Kidney glomerular epithelial cell (primary cell): ENCODE results near the gene NSMCE1.
"Not testable (repeated sequence)": the region's sequence is repeated elsewhere in the genome, so short reads cannot be mapped to it uniquely, and the experiment has no call there.

Experiments used
- DNase-seq: peaks from one replicate; lab custom pipeline; 2025; lab: John Stamatoyannopoulos, UW

The NSMCE1 gene

GRCh38 chr16:27269300-27270150 is 953 bp upstream of the NSMCE1 start:
- no peak for DNase-seq

GRCh38 chr16:27267037-27267677 is 1.4 kb downstream of the NSMCE1 start:
- no peak for DNase-seq

GRCh38 chr16:27265982-27266381 is 2.6 kb downstream of the NSMCE1 start:
- no peak for DNase-seq

- DNase-seq, result peak; percentile 44
Measured at GRCh38 chr16:27264151-27264550, 4.4 kb downstream of the NSMCE1 start.

GRCh38 chr16:27262904-27263423 is 5.6 kb downstream of the NSMCE1 start:
- not testable (repeated sequence) for DNase-seq

GRCh38 chr16:27259710-27260109 is 8.9 kb downstream of the NSMCE1 start:
- no peak for DNase-seq

GRCh38 chr16:27258241-27258734 is 10.3 kb downstream of the NSMCE1 start:
- no peak for DNase-seq

GRCh38 chr16:27257271-27257670 is 11.3 kb downstream of the NSMCE1 start:
- no peak for DNase-seq

- DNase-seq, result no peak
Measured at GRCh38 chr16:27256861-27257260, 11.7 kb downstream of the NSMCE1 start.

GRCh38 chr16:27254262-27254811 is 14.2 kb downstream of the NSMCE1 start:
- DNase-seq, result no peak

GRCh38 chr16:27253526-27253930 is 15.0 kb downstream of the NSMCE1 start:
- peak; percentile 75 for DNase-seq

- no peak for DNase-seq
Measured at GRCh38 chr16:27252206-27252585, 16.4 kb downstream of the NSMCE1 start.

GRCh38 chr16:27251541-27252205 is 16.9 kb downstream of the NSMCE1 start:
- DNase-seq, result no peak

- DNase-seq, result not testable (repeated sequence)
Measured at GRCh38 chr16:27248886-27249285, 19.7 kb downstream of the NSMCE1 start.

GRCh38 chr16:27248036-27248435 is 20.5 kb downstream of the NSMCE1 start:
- no peak for DNase-seq

- DNase-seq, result not testable (repeated sequence)
Measured at GRCh38 chr16:27247076-27247475, 21.5 kb downstream of the NSMCE1 start.

GRCh38 chr16:27246439-27246838 is 22.1 kb downstream of the NSMCE1 start:
- DNase-seq, result no peak

GRCh38 chr16:27245276-27246172 is 23.0 kb downstream of the NSMCE1 start:
- DNase-seq, result peak; percentile 85

GRCh38 chr16:27244363-27244755 is 24.2 kb downstream of the NSMCE1 start:
- no peak for DNase-seq

GRCh38 chr16:27243725-27244362 is 24.7 kb downstream of the NSMCE1 start:
- DNase-seq, result no peak
